T-cell (primary cell): ENCODE data around the gene FBXW4. TPM values are rescaled to one million over a fixed set of nuclear protein-coding genes. Genes with fewer than 3 reads are reported as not detected.

Source experiments
- ATAC-seq, 4 experiments: fragments of 200-7000 bp in 3 of 4; fragments of 150-1000 bp in 1 of 4; cut with Tn5 transposase; replicated peaks in 1 of 4; 1 replicate in 3 of 4; 2 replicates in 1 of 4; pipeline ENCODE4 v1.10.0; 2021; ENCODE audit warnings: moderate library complexity in 3 of 4, mild to moderate bottlenecking in 2 of 4, moderate number of reproducible peaks in 1 of 4
- CTCF ChIA-PET, 2 donors: fragments of 300-600 bp; sonication (Branson Sonifier 250); formaldehyde crosslinking; loops; one replicate each; lab custom pipeline; 2022; ENCODE audit warnings: antibody characterized with exemption in 2 of 2; lab: Charles Lee
- POLR2A ChIA-PET, 2 donors: fragments of 300-600 bp; sonication (Branson Sonifier 250); formaldehyde crosslinking; loops; one replicate each; lab custom pipeline; 2022; ENCODE audit warnings: antibody characterized with exemption in 2 of 2; lab: Charles Lee
- DNase-seq, 35 experiments: peaks; one replicate each; pipeline versions ENCODE4 v3.0.0 to v3.0.0-alpha.2; 2013 to 2023
- H3K27ac ChIP-seq: one replicate; pipeline ENCODE4 v1.5.1; 2013; ENCODE audit warnings: low read length
- H3K27me3 ChIP-seq, 2 experiments: replicated peaks in 1 of 2; 1 replicate in 1 of 2; 2 replicates in 1 of 2; pipeline versions ENCODE4 v1.6.1 to v1.7.0; 2013; ENCODE audit warnings: low read length in 1 of 2, mixed read lengths in 1 of 2; ENCODE audit not compliant: control insufficient read depth in 2 of 2, insufficient read depth in 2 of 2; ENCODE audit errors: extremely low read depth in 1 of 2
- H3K36me3 ChIP-seq, 2 donors: 1 replicate in 1 of 2; 2 replicates in 1 of 2; pipeline versions ENCODE4 v1.6.1 to v1.7.0; 2013; ENCODE audit warnings: low read length in 1 of 2; ENCODE audit not compliant: control insufficient read depth in 2 of 2, insufficient read depth in 1 of 2; ENCODE audit errors: extremely low read depth in 1 of 2
- H3K4me1 ChIP-seq, 2 experiments: 1 replicate in 1 of 2; 2 replicates in 1 of 2; pipeline versions ENCODE4 v1.6.1 to v1.7.0; 2013; ENCODE audit warnings: low read length in 2 of 2, mixed read lengths in 1 of 2; ENCODE audit not compliant: insufficient read depth in 2 of 2, control insufficient read depth in 1 of 2; ENCODE audit errors: extremely low read depth in 1 of 2
- H3K4me3 ChIP-seq, 2 donors: 1 replicate in 1 of 2; 2 replicates in 1 of 2; pipeline versions ENCODE4 v1.5.1 to v1.7.0; 2013; ENCODE audit warnings: mild to moderate bottlenecking in 2 of 2, low read length in 1 of 2, moderate library complexity in 1 of 2; ENCODE audit not compliant: control insufficient read depth in 1 of 2; ENCODE audit errors: extremely low read depth in 1 of 2
- H3K9me3 ChIP-seq: 2 replicates; pipeline ENCODE4 v1.7.0; 2013
- H3K27ac Mint-ChIP-seq, 2 donors: one replicate each; pipeline ENCODE4 v1.8.0; 2020 to 2021; ENCODE audit warnings: mild to moderate bottlenecking in 2 of 2, mixed read lengths in 2 of 2
- H3K27me3 Mint-ChIP-seq, 2 donors: one replicate each; pipeline ENCODE4 v1.8.0; 2021 to 2022; ENCODE audit warnings: mixed read lengths in 2 of 2
- H3K36me3 Mint-ChIP-seq: one replicate; pipeline ENCODE4 v1.8.0; 2021; ENCODE audit warnings: mixed read lengths
- H3K4me1 Mint-ChIP-seq, 3 donors: one replicate each; pipeline ENCODE4 v1.8.0; 2020 to 2022; ENCODE audit warnings: mixed read lengths in 3 of 3, mild to moderate bottlenecking in 1 of 3
- H3K4me3 Mint-ChIP-seq, 3 donors: one replicate each; pipeline ENCODE4 v1.8.0; 2020 to 2022; ENCODE audit warnings: mild to moderate bottlenecking in 3 of 3, mixed read lengths in 3 of 3, moderate library complexity in 3 of 3
- H3K9me3 Mint-ChIP-seq, 3 donors: one replicate each; pipeline ENCODE4 v1.8.0; 2020 to 2022; ENCODE audit warnings: mixed read lengths in 3 of 3
- WGBS: methylation state at CpG from one replicate; pipeline ENCODE4 v1.1.5; 2013; ENCODE audit warnings: missing lambda C conversion rate; ENCODE audit not compliant: insufficient coverage; 5-methylcytosine and 5-hydroxymethylcytosine counted together
- total RNA-seq, 35 experiments: library from RNA in 6 of 35; stranded (reverse) in 6 of 35; fragments of 120-200 nt in 1 of 35; gene quantifications; one replicate each; pipeline versions ENCODE4 v1.2.1 to v1.2.4 and lab custom pipeline; 2013 to 2026

FBXW4 gene
- total RNA-seq, 5 donors from 2014 or later (not counting 1 experiment from before 2014, with no cell fraction given) = 83.7 to 90.4 (median 86.9) TPM

DNA sequence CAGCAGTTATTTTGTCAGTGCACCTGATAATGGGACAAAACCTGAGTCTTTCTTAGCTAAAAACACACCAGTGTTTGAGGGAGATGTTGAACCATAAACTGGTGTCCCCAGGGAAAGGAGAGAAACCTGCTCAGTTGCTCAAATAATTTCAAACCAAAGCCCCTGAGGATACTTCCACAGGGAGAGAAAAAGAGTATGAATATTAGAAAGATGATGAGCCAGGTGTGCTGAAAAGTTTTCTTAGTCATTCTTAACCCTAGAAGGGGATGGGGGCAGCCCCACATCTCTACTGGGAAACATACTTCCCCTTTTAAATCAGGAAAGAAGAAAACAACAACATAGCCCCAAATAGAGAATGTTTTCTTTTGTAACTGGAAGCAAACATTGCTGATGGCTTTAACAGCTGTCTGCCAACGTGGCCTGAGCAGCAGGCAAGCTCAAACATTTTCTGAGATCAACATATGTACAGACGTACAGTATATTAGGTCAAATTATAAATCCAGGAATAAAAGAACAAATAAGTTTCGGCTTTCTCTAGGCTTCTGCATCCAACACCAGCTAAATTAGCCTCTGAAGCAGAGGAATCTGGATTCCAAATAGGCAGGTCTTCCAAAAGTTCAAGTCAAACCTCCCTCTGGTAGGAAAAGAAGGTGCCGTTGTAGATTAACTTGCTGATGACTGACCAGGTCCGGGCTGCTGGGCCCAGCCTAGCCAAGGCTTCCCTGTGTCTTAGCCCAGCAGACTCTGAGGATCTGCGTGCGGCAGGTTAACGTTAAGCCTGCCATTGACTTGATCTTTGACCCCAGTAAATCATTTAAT, 30.5 kb upstream of the FBXW4 start:
- Histone ChIP-seq H3K4me1 (no peaks in the 10 kb centered on the region), H3K9me3 (no peaks in the 10 kb centered on the region), H3K4me3 (no peak overlapping the region), H3K27me3 (peaks cover 0 to 12% of the 10 kb centered on the region in 2 experiments), H3K27ac (no peak overlapping the region), H3K36me3 (no peaks in the 10 kb centered on the region)
- Mint-ChIP-seq H3K36me3 (no peaks in the 10 kb centered on the region), H3K27ac (no peak overlapping the region), H3K4me1 (no peaks in the 10 kb centered on the region), H3K27me3 (peaks cover 8 to 17% of the 10 kb centered on the region in 2 donors), H3K9me3 (no peaks in the 10 kb centered on the region), H3K4me3 (no peak overlapping the region)
- ChIA-PET POLR2A (no interaction called here), CTCF (no interaction called here)
- no peak for ATAC-seq
- WGBS = no CpG with 5 or more reads among the region's 8 CpGs
- DNase-seq = no peak

GRCh38 chr10:101724446-101724845, 29.5 kb upstream of the FBXW4 start:
- ATAC-seq (no peak), DNase-seq (no peak)
- Mint-ChIP-seq H3K9me3 (no peaks in the 10 kb centered on the region), H3K36me3 (no peaks in the 10 kb centered on the region), H3K27ac (no peak overlapping the region), H3K4me3 (no peak overlapping the region), H3K27me3 (peaks cover 8 to 14% of the 10 kb centered on the region in 2 donors), H3K4me1 (no peaks in the 10 kb centered on the region)
- Histone ChIP-seq H3K9me3 (no peaks in the 10 kb centered on the region), H3K4me1 (no peaks in the 10 kb centered on the region), H3K4me3 (no peak overlapping the region), H3K36me3 (no peaks in the 10 kb centered on the region), H3K27ac (no peak overlapping the region), H3K27me3 (peaks cover 0 to 12% of the 10 kb centered on the region in 2 experiments)
- CTCF ChIA-PET = interaction anchor here in 1 of 2 donors (0.7 kb wide), 1 partner anchor 463 kb away, joined by 3 read pairs; no protein-coding TSS in a partner anchor
- POLR2A ChIA-PET = interaction anchor here in 1 of 2 donors (0.6 kb wide), 1 partner anchor 14 kb away, joined by 4 read pairs; no protein-coding TSS in a partner anchor
- WGBS = 57% methylated on average over 1 of the region's 2 CpGs

DNA sequence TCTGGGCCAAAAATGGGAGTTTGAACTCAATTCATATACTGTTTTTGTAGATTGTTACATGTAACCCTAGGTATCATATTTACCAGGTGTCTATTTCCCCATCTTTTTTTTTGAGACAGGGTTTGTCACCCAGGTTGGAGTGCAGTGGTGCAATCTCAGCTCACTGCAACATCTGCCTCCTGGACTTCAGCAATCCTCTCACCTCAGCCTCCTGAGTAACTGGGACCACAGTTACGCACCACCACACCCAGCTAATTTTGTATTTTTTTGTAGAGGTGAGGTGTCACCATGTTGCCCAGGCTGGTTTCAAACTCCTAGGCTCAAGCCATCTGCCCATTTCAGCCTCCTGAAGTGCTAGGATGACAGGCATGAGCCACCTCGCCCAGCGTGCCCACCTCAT, 28.2 kb upstream of the FBXW4 start:
- Mint-ChIP-seq H3K27ac (no peak overlapping the region), H3K9me3 (no peaks in the 10 kb centered on the region), H3K27me3 (peaks cover 8 to 11% of the 10 kb centered on the region in 2 donors), H3K4me1 (no peaks in the 10 kb centered on the region), H3K4me3 (no peak overlapping the region), H3K36me3 (no peaks in the 10 kb centered on the region)
- ChIA-PET CTCF (interaction anchor here in 1 of 2 donors (1.2 kb wide), 1 partner anchor 9 kb away, joined by 3 read pairs; no protein-coding TSS in a partner anchor), POLR2A (no interaction called here)
- Histone ChIP-seq H3K9me3 (no peaks in the 10 kb centered on the region), H3K36me3 (no peaks in the 10 kb centered on the region), H3K4me1 (no peaks in the 10 kb centered on the region), H3K4me3 (no peak overlapping the region), H3K27ac (no peak overlapping the region), H3K27me3 (peaks cover 0 to 12% of the 10 kb centered on the region in 2 experiments)
- ATAC-seq = no peak
- DNase-seq = no peak
- 67% methylated on average over 2 of the region's 3 CpGs for WGBS

DNA sequence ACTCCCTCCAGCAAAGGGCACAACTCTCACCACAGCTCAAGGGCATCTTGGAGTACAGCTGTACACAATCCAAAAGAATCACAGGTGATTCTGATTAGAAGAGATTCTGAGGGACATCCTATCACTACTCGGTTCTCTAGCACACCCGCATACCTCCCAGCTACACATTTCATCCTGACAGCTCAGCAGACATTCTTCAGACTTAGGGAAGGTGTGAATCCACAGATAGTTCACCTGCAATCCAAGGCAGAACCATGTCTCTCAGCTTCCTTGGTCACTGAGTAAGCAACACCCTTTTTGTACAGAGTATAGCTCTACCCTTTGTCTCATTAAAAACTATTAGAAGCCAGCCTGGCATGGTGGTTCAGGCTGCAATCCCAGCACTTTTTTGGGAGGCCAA, 26.8 kb upstream of the FBXW4 start:
- Mint-ChIP-seq H3K36me3 (no peaks in the 10 kb centered on the region), H3K9me3 (no peaks in the 10 kb centered on the region), H3K27ac (no peak overlapping the region), H3K27me3 (peaks cover 8 to 11% of the 10 kb centered on the region in 2 donors), H3K4me1 (peaks cover 0 to 4% (median 0%) of the 10 kb centered on the region in 3 donors), H3K4me3 (no peak overlapping the region)
- no peak overlapping the region for H3K27ac ChIP-seq
- CTCF ChIA-PET = interaction anchor here in 1 of 2 donors (1.2 kb wide), 1 partner anchor 10 kb away, joined by 3 read pairs; no protein-coding TSS in a partner anchor
- no peak overlapping the region for H3K4me3 ChIP-seq
- no peaks in the 10 kb centered on the region for H3K9me3 ChIP-seq
- peaks cover 0 to 7% of the 10 kb centered on the region in 2 experiments for H3K27me3 ChIP-seq
- no peak for ATAC-seq
- WGBS = 80% methylated on average over 1 of the region's 2 CpGs
- no peaks in the 10 kb centered on the region for H3K36me3 ChIP-seq
- POLR2A ChIA-PET = no interaction called here
- no peak for DNase-seq
- H3K4me1 ChIP-seq = no peaks in the 10 kb centered on the region

- no peak overlapping the region for H3K27ac Mint-ChIP-seq
- H3K4me1 ChIP-seq = no peaks in the 10 kb centered on the region
- ATAC-seq (no peak), DNase-seq (no peak)
- H3K27me3 Mint-ChIP-seq = peaks cover 8 to 13% of the 10 kb centered on the region in 2 donors
- H3K27ac ChIP-seq = no peak overlapping the region
- WGBS = 82% methylated on average over 4 of the region's 6 CpGs
- H3K9me3 Mint-ChIP-seq = no peaks in the 10 kb centered on the region
- H3K36me3 Mint-ChIP-seq = no peaks in the 10 kb centered on the region
- CTCF ChIA-PET = no interaction called here
- H3K4me1 Mint-ChIP-seq = peaks cover 0 to 6% (median 0%) of the 10 kb centered on the region in 3 donors
- no peaks in the 10 kb centered on the region for H3K9me3 ChIP-seq
- POLR2A ChIA-PET = no interaction called here
- H3K4me3 Mint-ChIP-seq = no peak overlapping the region
- no peak overlapping the region for H3K4me3 ChIP-seq
- no peaks in the 10 kb centered on the region for H3K36me3 ChIP-seq
- H3K27me3 ChIP-seq = peaks cover 0 to 3% of the 10 kb centered on the region in 2 experiments
Observed at GRCh38 chr10:101720606-101721230, 25.7 kb upstream of the FBXW4 start.

- Mint-ChIP-seq H3K4me3 (no peak overlapping the region), H3K9me3 (no peaks in the 10 kb centered on the region), H3K4me1 (peaks cover 0 to 6% (median 0%) of the 10 kb centered on the region in 3 donors), H3K36me3 (no peaks in the 10 kb centered on the region), H3K27ac (no peak overlapping the region), H3K27me3 (peaks cover 8 to 18% of the 10 kb centered on the region in 2 donors)
- 86% methylated on average over 1 of the region's 3 CpGs for WGBS
- DNase-seq = no peak
- CTCF ChIA-PET = interaction anchor here in 1 of 2 donors (0.5 kb wide), 1 partner anchor 500 kb away, joined by 3 read pairs; no protein-coding TSS in a partner anchor
- no peaks in the 10 kb centered on the region for H3K4me1 ChIP-seq
- ATAC-seq = no peak
- H3K9me3 ChIP-seq = no peaks in the 10 kb centered on the region
- no peak overlapping the region for H3K27ac ChIP-seq
- no peak overlapping the region for H3K4me3 ChIP-seq
- peaks cover 0 to 2% of the 10 kb centered on the region in 2 experiments for H3K27me3 ChIP-seq
- H3K36me3 ChIP-seq = no peaks in the 10 kb centered on the region
- POLR2A ChIA-PET = no interaction called here
Observed at GRCh38 chr10:101718690-101719275, 23.8 kb upstream of the FBXW4 start.
